ENCODE measurements around the gene C16orf89. TPM values are rescaled to one million over a fixed set of nuclear protein-coding genes. Genes with fewer than 3 reads are reported as not detected.
"Not testable (repeated sequence)": the region's sequence is repeated elsewhere in the genome, so short reads cannot be mapped to it uniquely, and the experiment has no call there.

C16orf89 gene
- polyA plus RNA-seq, 1 donor (not counting 4 experiments of a cell fraction or from before 2014, with no cell fraction given) = not detected

GRCh38 chr16:5080461-5080860 is 14.7 kb upstream of the C16orf89 start:
- H3K27ac ChIP-seq (ENCODE audit: control insufficient read depth, insufficient read depth, low read length) = not testable (repeated sequence)

GRCh38 chr16:5078626-5079025 is 12.9 kb upstream of the C16orf89 start:
- Histone ChIP-seq H2AFZ (ENCODE audit: control insufficient read depth, low read length) (no peak overlapping the region), H3K4me1 (ENCODE audit: control insufficient read depth, extremely low read depth, insufficient read depth, low read length) (no peaks in the 10 kb centered on the region), H3K79me2 (ENCODE audit: control insufficient read depth, insufficient read depth, low read length) (peaks cover 2% of the 10 kb centered on the region), H3K9ac (ENCODE audit: control insufficient read depth, extremely low read depth, insufficient read depth, low read length) (no peak overlapping the region), H3K9me1 (ENCODE audit: control insufficient read depth, extremely low read depth, insufficient read depth, low read length) (no peaks in the 10 kb centered on the region), H3K27ac (ENCODE audit: control insufficient read depth, insufficient read depth, low read length) (no peak overlapping the region), H4K20me1 (ENCODE audit: control insufficient read depth, extremely low read depth, insufficient read depth, low read length) (no peaks in the 10 kb centered on the region), H3K9me3 (ENCODE audit: control insufficient read depth, low read depth, low read length) (no peaks in the 10 kb centered on the region), H3K27me3 (ENCODE audit: control insufficient read depth, extremely low read depth, insufficient read depth, low read length) (no peaks in the 10 kb centered on the region), H3K4me3 (ENCODE audit: control insufficient read depth in 2 of 3, extremely low read depth in 1 of 3, insufficient read depth in 2 of 3, low read depth in 1 of 3, low read length in 3 of 3) (no peak overlapping the region), H3K36me3 (ENCODE audit: control insufficient read depth in 2 of 2, extremely low read depth in 1 of 2, insufficient read depth in 2 of 2, low read length in 2 of 2) (peaks cover 16 to 24% of the 10 kb centered on the region in 2 experiments), H3K4me2 (ENCODE audit: control insufficient read depth, extremely low read depth, insufficient read depth, low read depth, low read length) (no peak overlapping the region)
- dilution Hi-C loops (cut with MboI; ENCODE audit: extremely low pct_ligation_motif_present, low sequenced_read_pairs) = no loop called here
- no peak for DNase-seq (ENCODE audit: low read depth, low spot score)
- TF ChIP-seq CTCF (optimal IDR thresholded peaks at IDR 0.05 in 1 of 3, IDR thresholded peaks at IDR 0.05 in 1 of 3, conservative IDR thresholded peaks at IDR 0.05 in 1 of 3; ENCODE audit: extremely low read depth in 1 of 3, insufficient read depth in 2 of 3, low read length in 3 of 3) (no peak), EZH2 (IDR thresholded peaks at IDR 0.05; ENCODE audit: low read length) (no peak)
- no peak for FAIRE-seq

More at GRCh38 chr16:5080461-5080860, 14.7 kb upstream of the C16orf89 start:
- H3K4me3 ChIP-seq (ENCODE audit: control insufficient read depth in 2 of 3, extremely low read depth in 1 of 3, insufficient read depth in 2 of 3, low read depth in 1 of 3, low read length in 3 of 3); H3K4me1 ChIP-seq (ENCODE audit: control insufficient read depth, extremely low read depth, insufficient read depth, low read length); H3K9ac ChIP-seq (ENCODE audit: control insufficient read depth, extremely low read depth, insufficient read depth, low read length); H3K9me1 ChIP-seq (ENCODE audit: control insufficient read depth, extremely low read depth, insufficient read depth, low read length); H3K79me2 ChIP-seq (ENCODE audit: control insufficient read depth, insufficient read depth, low read length); DNase-seq (ENCODE audit: low read depth, low spot score); H2AFZ ChIP-seq (ENCODE audit: control insufficient read depth, low read length); dilution Hi-C loops (cut with MboI; ENCODE audit: extremely low pct_ligation_motif_present, low sequenced_read_pairs); H3K27me3 ChIP-seq (ENCODE audit: control insufficient read depth, extremely low read depth, insufficient read depth, low read length); H3K9me3 ChIP-seq (ENCODE audit: control insufficient read depth, low read depth, low read length); FAIRE-seq; H3K4me2 ChIP-seq (ENCODE audit: control insufficient read depth, extremely low read depth, insufficient read depth, low read depth, low read length); H4K20me1 ChIP-seq (ENCODE audit: control insufficient read depth, extremely low read depth, insufficient read depth, low read length): not testable (repeated sequence)
- peaks cover 14 to 15% of the 10 kb centered on the region in 2 experiments for H3K36me3 ChIP-seq (ENCODE audit: control insufficient read depth in 2 of 2, extremely low read depth in 1 of 2, insufficient read depth in 2 of 2, low read length in 2 of 2)

- no peaks in the 10 kb centered on the region for H4K20me1 ChIP-seq (ENCODE audit: control insufficient read depth, extremely low read depth, insufficient read depth, low read length)
- no peaks in the 10 kb centered on the region for H3K9me1 ChIP-seq (ENCODE audit: control insufficient read depth, extremely low read depth, insufficient read depth, low read length)
- DNase-seq (ENCODE audit: low read depth, low spot score) = no peak
- H3K36me3 ChIP-seq (ENCODE audit: control insufficient read depth in 2 of 2, extremely low read depth in 1 of 2, insufficient read depth in 2 of 2, low read length in 2 of 2) = peaks cover 11 to 24% of the 10 kb centered on the region in 2 experiments
- H3K4me3 ChIP-seq (ENCODE audit: control insufficient read depth in 2 of 3, extremely low read depth in 1 of 3, insufficient read depth in 2 of 3, low read depth in 1 of 3, low read length in 3 of 3) = no peak overlapping the region
- no peaks in the 10 kb centered on the region for H3K27me3 ChIP-seq (ENCODE audit: control insufficient read depth, extremely low read depth, insufficient read depth, low read length)
- no peak overlapping the region for H2AFZ ChIP-seq (ENCODE audit: control insufficient read depth, low read length)
- dilution Hi-C loops (cut with MboI; ENCODE audit: extremely low pct_ligation_motif_present, low sequenced_read_pairs) = no loop called here
- no peak for TF ChIP-seq EZH2 (IDR thresholded peaks at IDR 0.05; ENCODE audit: low read length)
- no peak for TF ChIP-seq CTCF (optimal IDR thresholded peaks at IDR 0.05 in 1 of 3, IDR thresholded peaks at IDR 0.05 in 1 of 3, conservative IDR thresholded peaks at IDR 0.05 in 1 of 3; ENCODE audit: extremely low read depth in 1 of 3, insufficient read depth in 2 of 3, low read length in 3 of 3)
- H3K9ac ChIP-seq (ENCODE audit: control insufficient read depth, extremely low read depth, insufficient read depth, low read length) = no peak overlapping the region
- no peak overlapping the region for H3K27ac ChIP-seq (ENCODE audit: control insufficient read depth, insufficient read depth, low read length)
- peaks cover 9% of the 10 kb centered on the region for H3K79me2 ChIP-seq (ENCODE audit: control insufficient read depth, insufficient read depth, low read length)
- FAIRE-seq = no peak
- peaks cover 7% of the 10 kb centered on the region for H3K4me1 ChIP-seq (ENCODE audit: control insufficient read depth, extremely low read depth, insufficient read depth, low read length)
- no peaks in the 10 kb centered on the region for H3K9me3 ChIP-seq (ENCODE audit: control insufficient read depth, low read depth, low read length)
- no peak overlapping the region for H3K4me2 ChIP-seq (ENCODE audit: control insufficient read depth, extremely low read depth, insufficient read depth, low read depth, low read length)
These were observed 11.5 kb upstream of the C16orf89 start for GRCh38 chr16:5077304-5077703.
